Stimulated activated naive CD4-positive, alpha-beta T cell (primary cell): Measurements from ENCODE around the gene PFAS.
"Not testable (repeated sequence)": the region's sequence is repeated elsewhere in the genome, so short reads cannot be mapped to it uniquely, and the experiment has no call there.

Experiments used
- DNase-seq, 6 experiments: peaks; one replicate each; lab custom pipeline; 2025; lab: John Stamatoyannopoulos, UW

The PFAS gene

GRCh38 chr17:8225813-8226535 lies 23.1 kb upstream of the PFAS start:
- DNase-seq = peak; percentile 39 to 86 (median 66)

DNA sequence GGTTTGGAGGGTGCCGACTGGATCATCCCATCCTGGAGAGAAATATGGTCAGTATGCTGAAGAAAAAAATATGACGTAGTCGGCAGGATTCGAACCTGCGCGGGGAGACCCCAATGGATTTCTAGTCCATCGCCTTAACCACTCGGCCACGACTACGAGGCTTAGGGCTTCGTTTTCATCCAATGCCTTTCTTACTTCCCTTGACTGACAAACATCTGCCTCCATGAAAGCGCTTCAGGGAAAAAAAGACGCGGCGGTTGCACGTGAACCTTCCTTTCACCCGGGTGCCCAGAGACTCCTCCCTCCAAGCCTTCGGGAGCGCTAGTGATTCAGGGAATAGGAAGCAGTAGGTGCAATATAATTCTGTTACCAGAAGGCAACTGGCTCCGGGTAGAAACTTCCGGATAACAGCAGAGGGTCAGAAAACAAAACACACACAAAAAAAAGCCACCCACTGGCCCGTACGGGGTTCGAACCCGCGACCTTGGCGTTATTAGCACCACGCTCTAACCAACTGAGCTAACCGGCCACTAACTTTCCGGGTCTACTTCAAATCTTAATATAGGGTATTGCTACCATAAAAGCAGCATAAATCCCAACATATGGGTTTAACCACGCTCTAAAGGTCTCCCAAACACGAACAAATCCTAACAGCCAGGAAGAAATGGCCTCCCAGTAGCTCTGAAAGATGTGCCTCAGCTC lies 22.4 kb upstream of the PFAS start:
- DNase-seq = peak in 2 of 6 experiments; percentile 25 to 32

DNA sequence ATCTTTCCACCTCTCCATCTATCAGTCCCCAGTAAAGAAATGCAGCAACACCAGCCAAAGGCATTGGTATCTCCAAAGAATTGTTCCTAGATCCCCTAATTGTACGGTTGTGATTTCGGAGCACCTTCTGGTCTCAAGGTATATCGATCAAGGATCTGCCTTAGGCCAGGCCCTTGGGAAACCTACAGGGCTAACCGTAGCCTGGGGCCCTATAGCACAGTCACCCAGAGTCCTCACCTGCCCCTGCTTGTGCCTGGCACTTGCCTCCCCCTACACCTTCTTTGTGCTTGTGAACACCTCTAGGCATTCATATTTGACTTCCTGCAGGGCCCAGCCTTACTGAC lies 21.9 kb upstream of the PFAS start:
- no peak for DNase-seq

DNA sequence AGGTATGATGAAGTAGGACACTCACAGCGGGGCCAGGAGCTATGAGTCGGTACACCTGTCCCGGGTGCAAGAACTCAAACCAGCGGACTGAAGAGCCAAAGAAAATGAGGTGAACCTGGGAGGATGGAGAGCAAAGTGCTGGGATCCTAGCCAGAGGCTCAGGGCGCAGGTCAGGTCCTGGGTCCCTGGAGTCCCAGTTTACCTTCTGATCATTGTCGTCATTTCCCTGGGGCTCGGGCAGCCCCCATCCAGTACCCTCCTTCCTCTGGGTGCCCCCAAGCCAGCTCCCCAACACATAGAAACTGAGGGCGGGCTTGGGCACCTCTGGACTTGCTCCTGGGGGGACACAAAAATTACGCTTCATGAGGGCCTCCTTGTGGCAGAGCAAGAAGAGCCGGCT lies 17.4 kb upstream of the PFAS start:
- DNase-seq = no peak

DNA sequence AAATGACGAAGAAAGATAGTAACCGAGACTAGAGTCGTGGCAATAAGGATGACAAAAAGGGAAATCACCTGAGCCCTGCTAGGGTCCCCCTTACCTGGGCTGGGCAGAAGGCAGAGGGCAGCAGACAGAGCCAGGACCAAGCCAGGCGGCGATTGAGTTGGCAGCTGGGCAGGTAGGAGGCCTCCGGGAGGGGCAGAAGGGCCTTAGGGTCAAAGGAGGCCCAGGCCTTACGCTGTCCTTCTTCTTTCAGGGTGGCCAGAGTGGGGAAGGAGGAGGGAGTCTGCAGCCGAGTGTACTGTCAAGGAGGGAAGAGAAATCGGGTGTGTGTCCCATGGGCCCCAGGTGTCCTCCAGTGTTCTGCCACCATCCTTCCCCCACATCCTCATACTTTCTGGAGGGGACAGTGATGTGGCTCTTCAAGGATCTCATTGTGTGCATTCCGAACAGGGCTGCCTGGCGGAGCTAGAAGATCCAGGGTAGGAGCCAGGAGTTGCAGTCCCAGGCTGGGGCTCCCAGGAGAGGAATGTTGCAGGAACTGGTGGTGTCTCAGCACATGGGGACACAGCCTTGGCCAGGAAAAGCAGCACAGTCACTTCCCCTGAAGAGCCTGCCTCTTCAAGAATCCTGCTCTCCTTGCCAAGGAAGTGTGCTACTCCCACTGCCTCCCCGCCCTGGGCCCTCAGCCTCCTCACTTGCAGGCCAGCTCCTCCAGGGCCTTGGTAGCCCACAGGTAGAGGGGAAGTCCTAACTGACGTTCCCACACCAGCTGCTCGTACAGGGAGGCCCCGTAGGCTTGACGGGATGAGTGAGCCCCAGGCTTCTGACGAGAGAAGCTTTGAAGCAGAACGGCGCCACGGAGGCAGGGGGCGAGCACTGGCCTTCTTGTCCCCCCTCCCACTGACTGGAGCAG lies 14.5 kb upstream of the PFAS start:
- DNase-seq = no peak

DNA sequence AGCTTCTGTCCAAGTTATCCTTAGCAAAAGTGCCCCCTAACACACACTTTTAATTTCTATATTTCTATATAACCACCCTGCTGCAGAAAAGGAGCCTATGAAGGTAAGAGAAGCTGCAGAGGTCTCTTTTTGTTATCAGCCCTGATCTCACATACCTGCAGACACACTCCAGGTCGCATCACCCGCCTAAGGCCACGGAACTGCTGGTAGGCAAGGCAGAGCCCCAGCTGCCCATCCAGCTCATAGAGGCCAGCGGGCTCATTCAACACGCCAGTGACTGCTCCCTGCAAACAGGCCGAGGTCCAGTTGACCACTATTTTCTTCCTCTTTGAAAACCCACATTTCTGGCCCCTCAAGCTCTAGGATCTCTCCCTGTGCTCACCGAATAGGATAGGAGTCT lies 13.4 kb upstream of the PFAS start:
- DNase-seq = no peak

- no peak for DNase-seq
Measured at GRCh38 chr17:8237175-8237574, 11.9 kb upstream of the PFAS start.

GRCh38 chr17:8237886-8238285 lies 11.2 kb upstream of the PFAS start:
- DNase-seq = no peak

GRCh38 chr17:8243827-8244226 lies 5.3 kb upstream of the PFAS start:
- DNase-seq = peak in 4 of 6 experiments; percentile 3 to 32 (median 16)

- DNase-seq = no peak
Measured at GRCh38 chr17:8244768-8245167, 4.3 kb upstream of the PFAS start.

GRCh38 chr17:8249621-8250500 lies 772 bp downstream of the PFAS start:
- DNase-seq = no peak

DNA sequence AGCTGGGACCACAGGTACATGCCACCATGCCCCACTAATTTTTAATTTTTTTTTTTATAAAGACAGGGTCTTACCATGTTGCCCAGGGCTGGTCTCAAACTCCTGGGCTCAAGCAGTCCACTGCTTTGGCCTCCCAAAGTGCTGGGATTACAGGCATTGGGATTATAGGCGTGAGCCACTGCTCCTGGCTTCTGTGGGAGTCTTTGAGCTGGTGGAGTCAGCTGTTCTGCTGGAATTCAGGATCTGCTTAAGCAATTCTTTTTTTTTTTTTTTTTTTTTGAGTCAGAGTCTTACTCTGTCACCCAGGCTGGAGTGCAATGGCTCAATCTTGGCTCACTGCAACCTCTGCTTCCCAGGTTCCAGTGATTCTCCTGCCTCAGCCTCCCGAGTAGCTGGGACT lies 2.3 kb downstream of the PFAS start:
- DNase-seq = not testable (repeated sequence)

GRCh38 chr17:8253801-8254200 lies 4.7 kb downstream of the PFAS start:
- DNase-seq = no peak

DNA sequence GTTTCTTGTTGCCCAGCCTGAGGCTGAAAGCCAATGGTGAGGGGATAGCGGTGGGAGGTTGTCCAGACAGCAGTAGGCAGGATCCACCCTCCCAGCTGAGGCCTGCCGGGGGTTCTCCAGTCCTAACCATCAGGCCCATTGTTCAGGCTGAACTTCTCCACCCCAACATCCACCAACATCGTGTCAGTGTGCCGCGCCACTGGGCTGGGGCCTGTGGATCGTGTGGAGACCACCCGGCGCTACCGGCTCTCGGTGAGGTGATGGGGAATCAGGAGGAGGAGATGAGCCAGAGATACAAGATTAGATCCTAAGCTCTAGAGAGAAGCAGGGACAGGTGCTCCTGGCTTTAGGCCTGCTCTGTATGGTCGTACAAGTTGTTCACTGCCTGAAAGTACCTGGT lies 5.8 kb downstream of the PFAS start:
- no peak for DNase-seq

DNA sequence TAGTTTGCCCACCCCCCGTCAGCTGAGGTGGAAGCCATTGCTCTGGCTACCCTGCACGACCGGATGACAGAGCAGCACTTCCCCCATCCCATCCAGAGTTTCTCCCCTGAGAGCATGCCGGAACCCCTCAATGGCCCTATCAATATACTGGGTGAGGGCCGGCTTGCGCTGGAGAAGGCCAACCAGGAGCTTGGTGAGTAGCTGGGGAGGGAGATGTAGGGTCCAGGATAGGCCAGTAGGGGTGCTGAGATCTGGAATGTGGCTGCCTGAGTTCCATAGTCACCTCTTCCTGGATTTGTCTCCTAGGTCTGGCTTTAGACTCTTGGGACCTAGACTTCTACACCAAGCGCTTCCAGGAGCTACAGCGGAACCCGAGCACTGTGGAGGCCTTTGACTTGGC lies 6.4 kb downstream of the PFAS start:
- no peak for DNase-seq

DNA sequence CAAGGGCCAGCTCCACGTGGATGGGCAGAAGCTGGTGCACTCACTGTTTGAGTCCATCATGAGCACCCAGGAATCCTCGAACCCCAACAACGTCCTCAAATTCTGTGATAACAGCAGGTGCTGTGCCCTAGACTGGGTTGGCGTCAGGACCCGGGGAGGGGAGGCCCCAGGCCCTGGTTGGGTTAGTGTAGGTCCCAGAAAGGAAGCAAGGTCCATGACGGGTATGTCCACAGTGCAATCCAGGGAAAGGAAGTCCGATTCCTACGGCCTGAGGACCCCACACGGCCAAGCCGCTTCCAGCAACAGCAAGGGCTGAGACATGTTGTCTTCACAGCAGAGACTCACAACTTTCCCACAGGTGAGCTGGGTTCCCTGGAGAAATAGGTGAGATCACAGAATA lies 7.2 kb downstream of the PFAS start:
- DNase-seq = no peak

DNA sequence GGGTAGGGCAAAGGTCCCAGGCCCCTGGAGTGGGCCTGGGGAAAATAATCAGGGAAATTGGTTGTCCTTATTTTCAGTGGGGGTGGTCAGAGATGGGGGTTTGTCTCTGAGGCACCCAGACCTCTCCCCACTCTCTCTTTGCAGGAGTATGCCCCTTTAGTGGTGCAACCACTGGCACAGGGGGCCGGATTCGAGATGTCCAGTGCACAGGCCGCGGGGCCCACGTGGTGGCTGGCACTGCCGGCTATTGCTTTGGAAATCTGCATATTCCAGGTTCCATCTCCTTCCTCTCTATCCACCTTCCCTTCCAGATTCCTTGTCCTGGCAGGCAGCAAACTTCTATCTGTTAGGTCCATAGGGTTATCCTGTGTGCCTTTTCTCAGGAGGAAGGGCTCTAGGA lies 7.6 kb downstream of the PFAS start:
- DNase-seq = no peak

- DNase-seq = no peak
Measured at GRCh38 chr17:8257801-8258200, 8.7 kb downstream of the PFAS start.

GRCh38 chr17:8264320-8264719 lies 15.2 kb downstream of the PFAS start:
- no peak for DNase-seq

- DNase-seq = no peak
Measured at GRCh38 chr17:8264836-8265542, 15.9 kb downstream of the PFAS start.
